Activated CD4-positive, alpha-beta T cell treated with anti-CD3 and anti-CD28 coated beads, Interleukin-2, amount 10 ng/mL, durations not matched to agents 24 days and 14 days (primary cell): Measurements from ENCODE around the gene HIF1A. TPM values are rescaled to one million over a fixed set of nuclear protein-coding genes. Genes with fewer than 3 reads are reported as not detected.

Experiments used
- DNase-seq: peaks from one replicate; pipeline ENCODE4 v3.0.0; 2022
- H3K27ac Mint-ChIP-seq: one replicate; pipeline ENCODE4 v1.8.0; 2022; ENCODE audit warnings: mild to moderate bottlenecking, mixed read lengths
- H3K27me3 Mint-ChIP-seq: one replicate; pipeline ENCODE4 v1.8.0; 2022; ENCODE audit warnings: mixed read lengths
- H3K36me3 Mint-ChIP-seq: one replicate; pipeline ENCODE4 v1.8.0; 2022; ENCODE audit warnings: low read depth, mild to moderate bottlenecking, mixed read lengths
- H3K4me1 Mint-ChIP-seq: one replicate; pipeline ENCODE4 v1.8.0; 2021; ENCODE audit warnings: mixed read lengths
- H3K4me3 Mint-ChIP-seq: one replicate; pipeline ENCODE4 v1.8.0; 2022; ENCODE audit warnings: mild to moderate bottlenecking, moderate library complexity, mixed read lengths
- H3K9me3 Mint-ChIP-seq: one replicate; pipeline ENCODE4 v1.8.0; 2021; ENCODE audit warnings: mixed read lengths
- intact Hi-C: fragments of 100-400 bp; cut with micrococcal nuclease; formaldehyde crosslinking; loops from one replicate; pipeline ENCODE4 v1.15.1; 2023
- total RNA-seq: library from RNA; stranded (reverse); gene quantifications from 2 replicates; pipeline ENCODE4 v1.2.3, GENCODE V29; 2022

The HIF1A gene
- total RNA-seq, 1 donor from 2014 or later: 181 TPM

DNA sequence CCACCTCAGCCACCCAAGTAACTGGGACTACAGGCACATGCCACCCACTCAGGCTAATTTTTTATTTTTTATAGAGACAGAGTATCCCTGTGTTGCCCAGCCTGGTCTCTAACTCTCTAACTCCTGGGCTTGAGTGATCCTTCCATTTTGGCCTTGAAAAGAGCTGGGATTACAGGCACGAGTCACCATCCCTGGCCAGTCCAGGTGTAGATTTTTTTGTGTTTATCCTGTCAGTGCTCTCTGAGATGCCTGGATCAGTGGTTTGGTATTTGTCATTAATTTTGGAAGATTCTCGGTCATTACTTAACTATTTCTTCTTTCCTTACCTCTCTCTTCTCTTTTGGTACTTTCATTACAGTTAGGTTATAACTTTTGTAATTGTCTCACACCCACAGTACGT is 5.3 kb upstream of the HIF1A start:
- no peak for DNase-seq
- Mint-ChIP-seq H3K27ac (peak overlapping the region; percentile 34), H3K27me3 (peaks cover 3% of the 10 kb centered on the region), H3K36me3 (peaks cover 9% of the 10 kb centered on the region), H3K4me3 (no peak overlapping the region), H3K9me3 (no peaks in the 10 kb centered on the region), H3K4me1 (peaks cover 33% of the 10 kb centered on the region)
- intact Hi-C loops: loop anchor here (1.0 kb wide), 1 partner anchor 19 kb away; no protein-coding TSS in a partner anchor

DNA sequence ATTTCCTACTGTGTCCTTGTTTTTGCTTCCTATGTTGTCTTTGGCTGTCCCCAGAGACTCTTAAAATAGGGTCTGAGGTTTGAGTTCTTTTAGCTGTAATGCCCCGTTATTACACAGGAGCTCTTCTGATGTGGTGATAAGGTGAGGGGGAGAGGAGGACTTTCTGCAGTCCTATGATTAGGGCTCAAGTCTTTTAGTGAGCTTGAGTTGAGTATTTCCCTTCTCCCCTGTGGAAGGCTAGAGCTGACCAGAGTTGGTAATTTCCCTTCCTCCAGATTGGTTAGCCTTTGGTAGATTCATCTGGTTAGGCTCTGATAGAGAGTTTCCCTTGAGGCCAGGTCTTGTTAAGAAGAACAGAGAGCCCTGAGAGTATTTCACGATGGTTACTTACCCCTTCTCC is 4.3 kb upstream of the HIF1A start:
- Mint-ChIP-seq H3K9me3 (no peaks in the 10 kb centered on the region), H3K36me3 (peaks cover 9% of the 10 kb centered on the region), H3K27ac (peak overlapping the region; percentile 56), H3K4me3 (peak overlapping the region; percentile 52), H3K27me3 (peaks cover 4% of the 10 kb centered on the region), H3K4me1 (peaks cover 34% of the 10 kb centered on the region)
- intact Hi-C loops: loop anchor here (1.0 kb wide), 1 partner anchor 20 kb away; no protein-coding TSS in a partner anchor
- peak; percentile 60 for DNase-seq

DNA sequence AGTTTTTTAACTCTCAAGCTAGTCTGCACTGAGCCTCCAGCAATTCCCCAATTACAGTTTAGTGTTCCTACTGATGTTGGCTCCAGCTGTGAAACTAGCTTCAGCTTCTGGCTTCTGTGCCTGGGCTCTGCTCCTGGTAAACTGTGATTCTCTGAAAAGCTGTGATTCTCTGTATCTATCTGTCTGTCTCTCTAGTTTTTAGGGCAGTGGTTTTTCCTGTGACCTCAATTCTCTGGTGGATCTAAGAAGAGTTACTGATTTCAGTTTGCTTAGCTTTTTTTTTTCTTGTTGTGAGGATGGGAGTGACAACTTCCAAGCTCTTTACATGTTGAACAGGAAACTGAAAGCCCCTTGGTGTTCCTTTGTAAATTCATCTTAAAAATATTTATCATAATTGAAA is 3.8 kb upstream of the HIF1A start:
- Mint-ChIP-seq H3K36me3 (peaks cover 14% of the 10 kb centered on the region), H3K4me3 (peak overlapping the region; percentile 52), H3K9me3 (no peaks in the 10 kb centered on the region), H3K27ac (peak overlapping the region; percentile 56), H3K27me3 (peaks cover 4% of the 10 kb centered on the region), H3K4me1 (peaks cover 34% of the 10 kb centered on the region)
- no peak for DNase-seq
- intact Hi-C loops: no loop called here

DNA sequence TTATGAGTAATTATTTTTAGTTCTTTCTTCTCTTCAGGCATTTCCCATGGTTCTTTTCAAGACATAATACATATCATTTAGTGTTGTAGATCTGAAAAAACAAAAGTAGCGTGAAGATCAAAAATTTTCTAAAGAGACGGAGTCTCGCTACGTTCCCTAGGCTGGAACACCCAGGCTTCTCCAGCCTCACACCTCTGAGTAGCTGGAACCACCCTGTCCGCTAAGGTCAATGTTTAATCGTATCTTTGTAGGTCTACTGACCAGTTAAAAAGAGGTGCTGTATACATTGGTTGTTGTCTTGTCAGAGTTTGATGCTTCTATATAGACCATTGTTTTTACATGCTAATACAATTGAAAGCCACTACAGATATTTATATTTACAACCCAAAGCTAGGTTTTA is 1.3 kb upstream of the HIF1A start:
- DNase-seq: peak; percentile 54
- H3K9me3 Mint-ChIP-seq: no peaks in the 10 kb centered on the region
- H3K27me3 Mint-ChIP-seq: peaks cover 3% of the 10 kb centered on the region
- peak overlapping the region; percentile 88 for H3K4me3 Mint-ChIP-seq
- intact Hi-C loops: loop anchor here (2.0 kb wide), 1 partner anchor 73 kb away; no protein-coding TSS in a partner anchor
- H3K36me3 Mint-ChIP-seq: peaks cover 32% of the 10 kb centered on the region
- H3K27ac Mint-ChIP-seq: peak overlapping the region; percentile 95
- peaks cover 43% of the 10 kb centered on the region for H3K4me1 Mint-ChIP-seq

DNA sequence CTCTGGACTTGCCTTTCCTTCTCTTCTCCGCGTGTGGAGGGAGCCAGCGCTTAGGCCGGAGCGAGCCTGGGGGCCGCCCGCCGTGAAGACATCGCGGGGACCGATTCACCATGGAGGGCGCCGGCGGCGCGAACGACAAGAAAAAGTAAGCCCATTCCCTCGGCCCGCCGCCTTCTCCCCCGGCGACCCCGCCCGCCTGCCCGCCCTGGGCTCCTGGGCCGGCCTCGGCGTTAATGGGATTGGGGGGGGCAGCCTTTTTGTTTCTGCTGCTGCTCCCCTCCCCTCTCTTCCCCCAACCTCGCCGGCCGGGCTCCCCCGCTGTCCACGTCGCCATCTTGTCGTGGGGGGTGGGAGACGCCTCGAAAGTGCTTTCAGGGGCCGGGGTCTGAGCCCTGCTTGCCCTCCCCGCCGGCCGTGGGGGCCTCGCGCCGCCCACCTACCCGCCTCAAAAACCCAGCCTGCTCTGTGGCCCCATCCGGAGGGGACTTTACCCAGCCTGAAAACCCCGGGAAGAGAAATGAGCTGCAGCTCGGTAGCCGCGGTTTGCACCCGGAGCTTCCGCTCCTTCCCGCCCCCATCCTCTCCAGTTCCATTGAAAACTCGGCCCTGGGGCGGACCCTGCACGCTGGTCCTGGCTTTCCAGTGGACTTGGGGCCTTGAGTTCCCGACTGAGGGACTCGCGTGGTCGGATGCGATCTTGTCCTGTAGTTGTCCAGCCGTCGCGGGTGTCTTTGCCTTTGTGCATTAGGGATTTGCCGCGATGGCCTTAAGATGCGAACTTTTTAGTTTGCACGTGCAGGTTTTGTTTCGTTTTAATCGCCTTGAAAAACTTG is 598 bp downstream of the HIF1A start:
- peaks cover 45% of the 10 kb centered on the region for H3K4me1 Mint-ChIP-seq
- intact Hi-C loops: loop anchor here (1.0 to 5.0 kb wide), 9 partner anchors 25 to 364 kb away; partner anchors contain the start of gene SNAPC1
- peaks cover 3% of the 10 kb centered on the region for H3K27me3 Mint-ChIP-seq
- H3K4me3 Mint-ChIP-seq: peak overlapping the region; percentile 88
- peaks cover 39% of the 10 kb centered on the region for H3K36me3 Mint-ChIP-seq
- DNase-seq: peak; percentile 89
- H3K9me3 Mint-ChIP-seq: peaks cover 3% of the 10 kb centered on the region
- H3K27ac Mint-ChIP-seq: peak overlapping the region; percentile 99

DNA sequence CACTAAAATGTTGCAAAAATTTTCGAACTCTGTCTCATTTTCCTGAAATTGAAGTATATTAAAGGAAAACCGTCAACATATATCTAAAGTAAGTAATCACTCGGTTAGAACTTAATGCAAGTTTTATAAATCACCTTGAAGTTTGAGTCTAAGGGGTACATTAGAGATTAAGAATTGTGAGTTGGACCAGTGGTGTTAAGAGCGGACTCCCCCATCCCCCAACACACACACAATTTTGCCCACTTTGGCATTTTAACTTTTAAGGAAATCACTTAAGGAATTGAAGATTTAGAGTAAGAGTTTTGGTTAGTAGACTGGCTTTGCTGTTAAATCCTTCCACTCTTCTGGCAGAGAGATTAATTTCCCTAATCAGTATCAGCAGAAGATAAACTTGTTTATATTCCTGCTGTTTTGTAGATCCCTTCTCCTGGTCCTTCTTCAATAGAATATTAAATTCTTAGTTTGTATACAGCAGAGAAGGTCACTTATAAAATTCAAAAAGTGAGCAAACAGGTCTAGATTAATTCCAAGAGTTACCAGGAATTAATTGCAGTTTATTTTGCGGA is 1.5 kb downstream of the HIF1A start:
- intact Hi-C loops: loop anchor here (1.0 to 5.0 kb wide), 3 partner anchors 54 to 365 kb away; no protein-coding TSS in a partner anchor
- peaks cover 41% of the 10 kb centered on the region for H3K4me1 Mint-ChIP-seq
- H3K27ac Mint-ChIP-seq: peak overlapping the region; percentile 99
- peaks cover 43% of the 10 kb centered on the region for H3K36me3 Mint-ChIP-seq
- peak overlapping the region; percentile 88 for H3K4me3 Mint-ChIP-seq
- DNase-seq: peak; percentile 55
- peaks cover 3% of the 10 kb centered on the region for H3K27me3 Mint-ChIP-seq
- H3K9me3 Mint-ChIP-seq: peaks cover 3% of the 10 kb centered on the region

DNA sequence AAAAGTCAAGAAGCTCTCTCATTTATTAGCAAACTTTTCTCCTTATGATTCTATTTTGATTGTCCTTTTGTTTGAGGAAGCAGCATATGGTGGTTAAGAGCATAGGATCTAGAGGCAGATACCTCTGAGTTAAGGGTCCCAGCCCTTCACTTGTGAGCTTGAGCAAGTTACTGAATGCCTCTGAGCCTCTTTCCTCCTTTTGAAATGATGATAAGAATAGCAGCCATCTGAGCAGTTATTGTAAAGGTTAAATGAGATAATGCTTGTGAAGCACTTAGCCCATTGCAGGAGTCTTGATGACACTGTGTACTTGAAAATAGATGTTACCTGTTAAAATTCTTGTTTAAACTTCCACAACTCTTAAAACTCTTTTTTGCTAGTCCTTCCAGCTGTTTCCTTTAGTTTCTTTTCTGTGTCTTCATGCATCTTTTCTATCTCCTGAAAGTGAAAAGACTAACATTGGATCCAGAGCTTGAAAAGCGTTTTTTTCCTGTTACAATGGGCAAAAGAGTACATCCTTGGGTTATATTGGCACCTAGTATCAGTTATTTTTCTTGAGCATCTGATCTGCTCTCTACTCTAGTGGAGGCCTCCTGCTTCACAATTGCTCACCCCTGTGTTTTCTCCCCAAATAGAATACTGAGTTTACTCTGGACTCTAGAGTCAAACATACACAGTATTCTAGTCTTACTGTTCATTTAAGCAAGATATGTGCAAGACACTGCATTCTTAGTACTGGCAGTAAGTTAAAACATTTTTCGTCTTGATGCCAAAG is 3.1 kb downstream of the HIF1A start:
- H3K27ac Mint-ChIP-seq: peak overlapping the region; percentile 84
- peaks cover 3% of the 10 kb centered on the region for H3K9me3 Mint-ChIP-seq
- peak; percentile 66 for DNase-seq
- intact Hi-C loops: loop anchor here (2.0 to 5.0 kb wide), 3 partner anchors 14 to 366 kb away; no protein-coding TSS in a partner anchor
- H3K4me3 Mint-ChIP-seq: peak overlapping the region; percentile 88
- peaks cover 48% of the 10 kb centered on the region for H3K4me1 Mint-ChIP-seq
- H3K36me3 Mint-ChIP-seq: peaks cover 43% of the 10 kb centered on the region
- H3K27me3 Mint-ChIP-seq: peaks cover 3% of the 10 kb centered on the region

DNA sequence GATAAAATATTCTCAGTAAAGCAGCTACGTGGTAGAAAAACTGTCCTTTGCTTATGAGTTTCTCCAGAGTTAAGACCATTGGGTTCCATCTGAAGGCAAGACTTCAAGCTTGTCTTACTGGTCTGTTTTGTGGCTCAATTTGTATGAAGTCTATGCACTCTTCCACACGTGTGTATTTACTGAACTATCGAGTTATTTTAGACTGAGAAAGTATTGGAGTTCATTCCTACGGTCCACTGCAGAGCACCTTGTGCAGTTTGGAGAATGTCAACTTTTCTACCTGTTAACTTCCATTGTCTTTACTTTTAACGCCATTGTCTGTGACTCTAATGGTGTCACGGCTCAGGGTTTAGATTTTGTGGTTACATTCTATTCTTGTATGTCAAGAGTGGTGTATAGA is 3.7 kb downstream of the HIF1A start:
- Mint-ChIP-seq H3K4me1 (peaks cover 52% of the 10 kb centered on the region), H3K27me3 (peaks cover 3% of the 10 kb centered on the region), H3K4me3 (peak overlapping the region; percentile 88), H3K36me3 (peaks cover 43% of the 10 kb centered on the region), H3K27ac (peak overlapping the region; percentile 84), H3K9me3 (peaks cover 3% of the 10 kb centered on the region)
- intact Hi-C loops: loop anchor here (2.0 to 5.0 kb wide), 3 partner anchors 14 to 367 kb away; no protein-coding TSS in a partner anchor
- peak; percentile 66 for DNase-seq

DNA sequence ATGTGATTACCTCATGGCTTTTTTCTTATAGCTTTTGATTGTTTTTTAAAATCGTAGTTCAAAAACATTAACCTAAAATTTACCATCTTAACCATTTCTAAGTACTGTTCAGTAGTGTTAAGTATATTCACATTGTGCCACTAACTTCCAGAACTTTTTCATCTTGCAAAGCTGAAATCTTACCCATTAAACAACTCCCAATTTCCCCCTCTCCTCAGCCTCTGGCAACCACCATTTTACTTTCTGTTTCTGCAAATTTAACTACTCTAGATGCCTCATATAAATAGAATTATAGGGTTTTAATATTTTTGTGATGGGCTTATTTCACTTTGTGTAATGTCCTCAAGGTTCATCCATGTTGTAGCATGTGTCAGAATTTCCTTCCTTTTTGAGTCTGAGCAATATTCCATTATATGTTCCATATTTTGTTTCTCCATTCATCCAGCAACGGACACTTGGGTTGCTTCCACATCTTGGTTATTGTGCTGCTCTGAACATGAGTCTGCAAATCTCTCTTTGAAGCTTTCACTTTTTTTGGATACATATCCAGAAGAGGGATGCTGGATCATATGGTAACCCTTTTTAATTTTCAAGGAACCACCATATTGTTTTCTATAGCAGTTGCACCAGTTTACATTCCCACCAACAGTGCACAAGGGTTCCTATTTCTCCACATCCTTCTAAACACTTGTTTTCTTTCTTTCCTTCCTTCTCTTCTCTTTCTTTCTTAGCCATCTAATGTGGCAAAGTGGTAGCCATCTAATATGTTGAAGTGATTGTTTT is 5.0 kb downstream of the HIF1A start:
- Mint-ChIP-seq H3K4me1 (peaks cover 53% of the 10 kb centered on the region), H3K27ac (peak overlapping the region; percentile 76), H3K27me3 (no peaks in the 10 kb centered on the region), H3K9me3 (peaks cover 3% of the 10 kb centered on the region), H3K4me3 (peak overlapping the region; percentile 80), H3K36me3 (peaks cover 43% of the 10 kb centered on the region)
- DNase-seq: peak; percentile 56
- intact Hi-C loops: no loop called here

DNA sequence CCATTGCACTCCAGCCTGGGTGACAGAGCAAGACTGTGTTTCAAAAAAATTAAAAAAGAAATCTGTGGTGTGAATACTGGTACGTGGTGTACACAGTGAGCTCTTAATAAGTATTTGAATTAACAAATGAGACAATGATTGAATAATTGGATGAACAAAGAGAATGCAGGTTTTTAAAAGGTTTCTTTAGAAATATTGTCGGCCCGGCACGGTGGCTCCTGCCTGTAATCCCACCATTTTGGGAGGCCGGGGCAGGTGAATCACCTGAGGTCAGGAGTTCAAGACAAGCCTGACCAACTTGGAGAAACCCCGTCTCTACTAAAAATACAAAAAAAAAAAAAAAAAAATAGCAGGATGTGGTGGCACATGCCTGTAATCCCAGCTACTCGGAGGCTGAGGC is 6.6 kb downstream of the HIF1A start:
- peaks cover 67% of the 10 kb centered on the region for H3K4me1 Mint-ChIP-seq
- H3K27ac Mint-ChIP-seq: peak overlapping the region; percentile 57
- peak overlapping the region; percentile 62 for H3K4me3 Mint-ChIP-seq
- peaks cover 3% of the 10 kb centered on the region for H3K9me3 Mint-ChIP-seq
- no peaks in the 10 kb centered on the region for H3K27me3 Mint-ChIP-seq
- peaks cover 41% of the 10 kb centered on the region for H3K36me3 Mint-ChIP-seq
- DNase-seq: no peak
- intact Hi-C loops: loop anchor here (1.0 kb wide), 1 partner anchor 9 kb away; no protein-coding TSS in a partner anchor

DNA sequence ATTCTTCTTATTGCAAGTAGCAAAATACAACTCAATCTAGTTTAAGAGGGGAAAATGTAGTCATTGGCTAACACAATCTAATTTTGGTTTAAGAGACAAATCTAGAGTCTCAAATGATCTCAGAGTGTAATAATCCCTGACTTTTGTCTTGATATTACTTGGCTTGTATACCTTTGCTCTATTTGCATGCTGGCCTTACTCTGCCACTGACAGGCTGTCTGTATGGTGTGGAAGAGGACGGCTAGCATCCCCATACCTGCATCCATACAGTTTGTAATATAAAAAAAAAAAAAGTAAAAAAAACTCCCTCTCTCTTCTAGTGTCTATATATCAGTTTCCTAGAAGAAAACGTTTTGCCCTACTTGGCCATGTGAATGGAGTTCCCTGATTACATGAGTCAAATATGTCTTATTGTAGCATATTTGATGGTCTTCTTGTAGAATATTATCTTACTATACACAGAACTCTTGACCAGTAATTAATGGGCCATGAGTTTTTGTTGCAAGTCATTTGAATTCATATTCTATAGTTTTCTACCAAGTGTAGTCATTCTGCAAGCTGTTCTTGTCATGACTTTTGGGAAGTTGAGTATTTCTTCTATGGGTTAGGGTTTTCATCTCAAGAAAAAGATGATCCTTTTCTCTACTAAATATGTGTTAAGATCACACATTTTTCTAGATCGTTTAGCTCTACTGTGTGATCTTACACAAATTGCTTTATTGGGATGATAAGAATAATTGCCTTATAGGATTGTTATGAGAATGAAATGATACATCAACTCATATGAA is 8.2 kb downstream of the HIF1A start:
- no peak for DNase-seq
- H3K27me3 Mint-ChIP-seq: no peaks in the 10 kb centered on the region
- intact Hi-C loops: loop anchor here (2.0 kb wide), 1 partner anchor 15 kb away; no protein-coding TSS in a partner anchor
- H3K9me3 Mint-ChIP-seq: peaks cover 3% of the 10 kb centered on the region
- peak overlapping the region; percentile 77 for H3K27ac Mint-ChIP-seq
- H3K4me1 Mint-ChIP-seq: peaks cover 67% of the 10 kb centered on the region
- H3K4me3 Mint-ChIP-seq: peak overlapping the region; percentile 43
- H3K36me3 Mint-ChIP-seq: peaks cover 34% of the 10 kb centered on the region

DNA sequence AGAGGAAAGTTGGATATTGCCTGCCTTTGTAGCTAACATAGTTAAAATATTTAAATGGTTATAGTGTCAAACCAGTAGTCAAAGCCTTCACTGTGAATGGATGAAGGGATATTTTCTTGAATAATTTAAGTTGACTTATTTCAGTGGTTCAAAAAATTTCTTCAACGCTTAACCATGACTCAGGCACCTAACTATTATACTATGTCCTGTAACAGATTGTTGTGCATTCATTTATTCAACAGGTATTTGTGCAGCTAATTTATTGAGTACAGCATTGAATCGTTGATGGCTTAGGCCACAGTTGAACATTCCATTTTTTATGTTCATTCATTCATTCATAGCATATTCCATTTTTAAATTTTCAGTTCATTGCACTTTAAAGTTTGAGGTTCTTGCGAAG is 9.2 kb downstream of the HIF1A start:
- DNase-seq: no peak
- Mint-ChIP-seq H3K27me3 (no peaks in the 10 kb centered on the region), H3K27ac (no peak overlapping the region), H3K4me3 (no peak overlapping the region), H3K4me1 (peaks cover 67% of the 10 kb centered on the region), H3K9me3 (peaks cover 3% of the 10 kb centered on the region), H3K36me3 (peaks cover 31% of the 10 kb centered on the region)
- intact Hi-C loops: loop anchor here (2.0 kb wide), 1 partner anchor 14 kb away; no protein-coding TSS in a partner anchor
